Panc1 (cell line): ENCODE measurements around the gene VASN. TPM values are rescaled to one million over a fixed set of nuclear protein-coding genes. Genes with fewer than 3 reads are reported as not detected.

Experiments
- ATAC-seq: fragments of 200-7000 bp; cut with Tn5 transposase; 2 replicates; pipeline ENCODE4 v1.9.1; 2020; ENCODE audit warnings: mild to moderate bottlenecking, moderate library complexity
- BruUV-seq: library from RNA; stranded (reverse); fragments of 400-500 nt; replicated peaks from 2 replicates; lab custom pipeline; 2021; lab: Mats Ljungman, UMichigan
- CTCF ChIA-PET: fragments of 300-600 bp; sonication (Branson Sonifier 250); formaldehyde crosslinking; loops from one replicate; lab custom pipeline; 2022; ENCODE audit warnings: antibody characterized with exemption; lab: Charles Lee
- POLR2A ChIA-PET: fragments of 300-600 bp; sonication (Branson Sonifier 250); formaldehyde crosslinking; loops from one replicate; lab custom pipeline; 2022; ENCODE audit warnings: antibody characterized with exemption; lab: Charles Lee
- DNase-seq: peaks from one replicate; pipeline ENCODE4 v3.0.0-alpha.2; 2010; ENCODE audit warnings: low read depth, low spot score
- H3K27ac ChIP-seq: 2 replicates; pipeline ENCODE4 v1.5.1; 2011; ENCODE audit warnings: mild to moderate bottlenecking, low read length, inconsistent platforms
- H3K27me3 ChIP-seq: fragments of 200-500 bp; sonication (Bioruptor generic); 2 replicates; pipeline ENCODE4 v1.6.0; 2014; ENCODE audit warnings: low read length, inconsistent platforms; ENCODE audit not compliant: control insufficient read depth, insufficient read depth
- H3K36me3 ChIP-seq: fragments of 200-500 bp; sonication (Bioruptor generic); 2 replicates; pipeline ENCODE4 v1.5.1; 2014; ENCODE audit warnings: inconsistent platforms, mild to moderate bottlenecking, low read length, moderate library complexity; ENCODE audit not compliant: control insufficient read depth, insufficient read depth
- H3K4me1 ChIP-seq: 2 replicates; pipeline ENCODE4 v1.5.1; 2011; ENCODE audit warnings: inconsistent platforms, mild to moderate bottlenecking, low read length, moderate library complexity; ENCODE audit not compliant: control insufficient read depth, insufficient read depth
- H3K4me3 ChIP-seq, 2 experiments: 2 replicates each; pipeline ENCODE4 v1.5.1; 2011 to 2012; ENCODE audit warnings: low read depth in 2 of 2, low read length in 2 of 2, mild to moderate bottlenecking in 2 of 2, inconsistent platforms in 1 of 2, moderate library complexity in 1 of 2
- H3K9me3 ChIP-seq: fragments of 200-500 bp; sonication (Bioruptor generic); 2 replicates; pipeline ENCODE4 v1.5.1; 2014; ENCODE audit warnings: low read depth, mild to moderate bottlenecking, inconsistent platforms, low read length, moderate library complexity; ENCODE audit not compliant: control insufficient read depth, insufficient read depth
- POLR2AphosphoS5 ChIP-seq: IDR thresholded peaks from 2 replicates; pipeline ENCODE4 v1.6.1; 2012; ENCODE audit warnings: mild to moderate bottlenecking, low read depth, low read length, moderate library complexity
- REST ChIP-seq, 2 experiments: IDR thresholded peaks; 2 replicates each; pipeline ENCODE4 v1.6.1; 2011 to 2012; ENCODE audit warnings: low read depth in 2 of 2, control low read depth in 1 of 2, low read length in 1 of 2, mild to moderate bottlenecking in 1 of 2, moderate library complexity in 1 of 2; ENCODE audit not compliant: insufficient read depth in 1 of 2
- SIN3A ChIP-seq: IDR thresholded peaks from 2 replicates; pipeline ENCODE4 v1.6.1; 2012; ENCODE audit warnings: low read depth, mild to moderate bottlenecking, low read length, moderate library complexity, borderline replicate concordance; ENCODE audit not compliant: insufficient read depth
- TCF7L2 ChIP-seq: IDR thresholded peaks from 2 replicates; pipeline ENCODE4 v1.6.1; 2011; ENCODE audit warnings: mild to moderate bottlenecking, low read depth, low read length, inconsistent platforms
- in situ Hi-C: cut with HindIII; loops from 2 replicates; pipeline ENCODE4 v1.10.0; 2016; ENCODE audit warnings: low sequenced_read_pairs, low pct_unique_long_range_greater_than_20kb
- intact Hi-C: fragments of 100-400 bp; cut with micrococcal nuclease; formaldehyde crosslinking; loops from one replicate; pipeline ENCODE4 v1.10.0; 2022; ENCODE audit not compliant: unreplicated experiment
- total RNA-seq: library from RNA; stranded (reverse); gene quantifications from one replicate; pipeline ENCODE4 v1.2.1, GENCODE V29; 2021; ENCODE audit not compliant: unreplicated experiment
- TF ChIP-seq, protein P1 (sequence below): fragments of 450-650 bp; IDR thresholded peaks from 2 replicates; pipeline ENCODE4 v1.5.1; 2017; ENCODE audit warnings: mild to moderate bottlenecking

The VASN gene
- total RNA-seq, 1 experiment from 2014 or later = 33.5 TPM

DNA sequence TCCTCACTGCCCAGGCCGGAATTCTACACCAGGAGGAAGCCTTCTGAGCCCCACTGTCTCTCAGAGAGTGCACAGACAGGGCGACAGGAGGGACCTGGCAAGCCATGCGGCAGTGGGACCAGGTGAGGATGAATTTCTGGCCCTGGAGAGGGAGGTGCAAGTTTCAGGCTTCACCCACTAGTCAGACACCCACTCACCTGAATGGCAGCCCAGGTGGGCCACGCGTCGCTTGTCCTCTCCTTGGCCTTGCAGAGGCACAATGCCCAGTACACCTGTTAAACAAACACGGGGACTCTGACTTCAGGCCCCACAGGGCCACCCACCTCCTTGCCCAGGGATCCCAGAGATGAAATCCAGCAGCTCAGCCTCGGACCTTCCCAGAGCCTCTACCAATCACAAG, 40.5 kb downstream of the VASN start:
- BruUV-seq = no TSS peak
- DNase-seq (no peak), ATAC-seq (no peak)
- intact Hi-C loops = no loop called here
- H3K4me3 ChIP-seq = no peak overlapping the region
- no peak overlapping the region for H3K27ac ChIP-seq
- in situ Hi-C loops = no loop called here
- no peaks in the 10 kb centered on the region for H3K9me3 ChIP-seq
- CTCF ChIA-PET = no interaction called here
- TF ChIP-seq, protein P1, sequence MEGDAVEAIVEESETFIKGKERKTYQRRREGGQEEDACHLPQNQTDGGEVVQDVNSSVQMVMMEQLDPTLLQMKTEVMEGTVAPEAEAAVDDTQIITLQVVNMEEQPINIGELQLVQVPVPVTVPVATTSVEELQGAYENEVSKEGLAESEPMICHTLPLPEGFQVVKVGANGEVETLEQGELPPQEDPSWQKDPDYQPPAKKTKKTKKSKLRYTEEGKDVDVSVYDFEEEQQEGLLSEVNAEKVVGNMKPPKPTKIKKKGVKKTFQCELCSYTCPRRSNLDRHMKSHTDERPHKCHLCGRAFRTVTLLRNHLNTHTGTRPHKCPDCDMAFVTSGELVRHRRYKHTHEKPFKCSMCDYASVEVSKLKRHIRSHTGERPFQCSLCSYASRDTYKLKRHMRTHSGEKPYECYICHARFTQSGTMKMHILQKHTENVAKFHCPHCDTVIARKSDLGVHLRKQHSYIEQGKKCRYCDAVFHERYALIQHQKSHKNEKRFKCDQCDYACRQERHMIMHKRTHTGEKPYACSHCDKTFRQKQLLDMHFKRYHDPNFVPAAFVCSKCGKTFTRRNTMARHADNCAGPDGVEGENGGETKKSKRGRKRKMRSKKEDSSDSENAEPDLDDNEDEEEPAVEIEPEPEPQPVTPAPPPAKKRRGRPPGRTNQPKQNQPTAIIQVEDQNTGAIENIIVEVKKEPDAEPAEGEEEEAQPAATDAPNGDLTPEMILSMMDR = no peak
- TF ChIP-seq SIN3A = no peak
- TF ChIP-seq REST (IDR thresholded peaks at IDR 0.05; ENCODE audit: insufficient read depth in 1 of 2, low read depth in 2 of 2, low read length in 1 of 2) = no peak
- TF ChIP-seq POLR2AphosphoS5 = no peak
- TF ChIP-seq TCF7L2 = no peak
- peaks cover 2% of the 10 kb centered on the region; the same call in 1 of the 2 replicates for H3K36me3 ChIP-seq
- POLR2A ChIA-PET = no interaction called here
- peaks cover 7% of the 10 kb centered on the region for H3K4me1 ChIP-seq
- H3K27me3 ChIP-seq = no peaks in the 10 kb centered on the region

GRCh38 chr16:4412854-4413253, 41.2 kb downstream of the VASN start:
- no TSS peak for BruUV-seq
- TF ChIP-seq TCF7L2 = no peak
- no peak for TF ChIP-seq SIN3A
- TF ChIP-seq, protein P1 = no peak
- no peak for TF ChIP-seq REST (IDR thresholded peaks at IDR 0.05; ENCODE audit: insufficient read depth in 1 of 2, low read depth in 2 of 2, low read length in 1 of 2)
- no peak for TF ChIP-seq POLR2AphosphoS5
- CTCF ChIA-PET = no interaction called here
- POLR2A ChIA-PET = interaction anchor here (0.6 kb wide), 1 partner anchor 472 kb away, joined by 3 read pairs; no protein-coding TSS in a partner anchor
- no peak for ATAC-seq
- H3K36me3 ChIP-seq = no peaks in the 10 kb centered on the region
- DNase-seq = no peak
- H3K4me3 ChIP-seq = no peak overlapping the region
- peaks cover 7% of the 10 kb centered on the region for H3K4me1 ChIP-seq
- H3K27ac ChIP-seq = no peak overlapping the region
- H3K27me3 ChIP-seq = no peaks in the 10 kb centered on the region
- H3K9me3 ChIP-seq = no peaks in the 10 kb centered on the region
- in situ Hi-C loops = no loop called here
- intact Hi-C loops = no loop called here
